ENCODE data around the gene CDT1.

CDT1 gene

GRCh38 chr16:88828711-88829110, 25.1 kb downstream of the CDT1 start:
- H4K20me1 ChIP-seq (ENCODE audit: insufficient read depth): no peaks in the 10 kb centered on the region
- H3K4me3 ChIP-seq (IDR thresholded peaks at IDR 0.05; ENCODE audit: insufficient read depth, low read depth, low read length): no peak overlapping the region
- no peaks in the 10 kb centered on the region for H3K27me3 ChIP-seq (ENCODE audit: insufficient read depth, low read depth)
- no peaks in the 10 kb centered on the region for H3K4me1 ChIP-seq (ENCODE audit: low read depth, poor library complexity, severe bottlenecking)
- no peak overlapping the region for H3K27ac ChIP-seq
- no peak overlapping the region for H2AFZ ChIP-seq (ENCODE audit: low read depth)
- no peak overlapping the region for H3K9ac ChIP-seq
- H3K36me3 ChIP-seq (ENCODE audit: insufficient read depth): no peaks in the 10 kb centered on the region
- H3K79me2 ChIP-seq (ENCODE audit: insufficient read depth, low read depth): no peaks in the 10 kb centered on the region
- no peak overlapping the region for H3K4me2 ChIP-seq
- TF ChIP-seq, protein P1, sequence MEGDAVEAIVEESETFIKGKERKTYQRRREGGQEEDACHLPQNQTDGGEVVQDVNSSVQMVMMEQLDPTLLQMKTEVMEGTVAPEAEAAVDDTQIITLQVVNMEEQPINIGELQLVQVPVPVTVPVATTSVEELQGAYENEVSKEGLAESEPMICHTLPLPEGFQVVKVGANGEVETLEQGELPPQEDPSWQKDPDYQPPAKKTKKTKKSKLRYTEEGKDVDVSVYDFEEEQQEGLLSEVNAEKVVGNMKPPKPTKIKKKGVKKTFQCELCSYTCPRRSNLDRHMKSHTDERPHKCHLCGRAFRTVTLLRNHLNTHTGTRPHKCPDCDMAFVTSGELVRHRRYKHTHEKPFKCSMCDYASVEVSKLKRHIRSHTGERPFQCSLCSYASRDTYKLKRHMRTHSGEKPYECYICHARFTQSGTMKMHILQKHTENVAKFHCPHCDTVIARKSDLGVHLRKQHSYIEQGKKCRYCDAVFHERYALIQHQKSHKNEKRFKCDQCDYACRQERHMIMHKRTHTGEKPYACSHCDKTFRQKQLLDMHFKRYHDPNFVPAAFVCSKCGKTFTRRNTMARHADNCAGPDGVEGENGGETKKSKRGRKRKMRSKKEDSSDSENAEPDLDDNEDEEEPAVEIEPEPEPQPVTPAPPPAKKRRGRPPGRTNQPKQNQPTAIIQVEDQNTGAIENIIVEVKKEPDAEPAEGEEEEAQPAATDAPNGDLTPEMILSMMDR (conservative IDR thresholded peaks at IDR 0.05; ENCODE audit: low read depth, low read length): no peak

GRCh38 chr16:88830258-88830657, 26.7 kb downstream of the CDT1 start:
- Histone ChIP-seq H3K9ac (no peak overlapping the region), H3K27ac (no peak overlapping the region), H2AFZ (ENCODE audit: low read depth) (no peak overlapping the region), H3K79me2 (ENCODE audit: insufficient read depth, low read depth) (no peaks in the 10 kb centered on the region), H3K4me2 (no peak overlapping the region), H3K36me3 (ENCODE audit: insufficient read depth) (no peaks in the 10 kb centered on the region), H3K27me3 (ENCODE audit: insufficient read depth, low read depth) (no peaks in the 10 kb centered on the region), H3K4me3 (IDR thresholded peaks at IDR 0.05; ENCODE audit: insufficient read depth, low read depth, low read length) (no peak overlapping the region), H3K4me1 (ENCODE audit: low read depth, poor library complexity, severe bottlenecking) (no peaks in the 10 kb centered on the region), H4K20me1 (ENCODE audit: insufficient read depth) (no peaks in the 10 kb centered on the region)
- TF ChIP-seq, protein P1 (conservative IDR thresholded peaks at IDR 0.05; ENCODE audit: low read depth, low read length): no peak

DNA sequence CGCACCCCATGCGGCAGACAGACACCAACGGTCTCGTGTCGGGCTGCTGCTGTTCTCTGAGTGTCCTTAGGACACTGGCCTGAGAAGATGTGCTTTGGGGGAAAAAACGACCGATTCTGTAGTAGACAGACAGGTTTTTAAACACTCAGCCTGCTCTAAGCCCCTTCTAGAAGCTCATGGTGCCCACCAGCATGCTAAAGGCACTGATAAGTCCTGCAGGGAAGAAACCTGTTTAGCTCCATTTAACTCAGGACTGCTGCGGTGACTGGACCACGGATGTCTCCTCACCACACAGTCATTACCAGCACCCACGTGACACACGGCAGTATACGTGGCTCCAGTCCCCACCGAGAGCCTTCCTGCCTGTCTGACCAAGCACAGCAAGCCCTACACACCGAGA, 27.2 kb downstream of the CDT1 start:
- Histone ChIP-seq H3K4me3 (IDR thresholded peaks at IDR 0.05; ENCODE audit: insufficient read depth, low read depth, low read length) (no peak overlapping the region), H3K36me3 (ENCODE audit: insufficient read depth) (no peaks in the 10 kb centered on the region), H4K20me1 (ENCODE audit: insufficient read depth) (no peaks in the 10 kb centered on the region), H3K79me2 (ENCODE audit: insufficient read depth, low read depth) (no peaks in the 10 kb centered on the region), H3K4me2 (no peak overlapping the region), H3K9ac (no peak overlapping the region), H3K27ac (no peak overlapping the region), H3K27me3 (ENCODE audit: insufficient read depth, low read depth) (no peaks in the 10 kb centered on the region), H3K4me1 (ENCODE audit: low read depth, poor library complexity, severe bottlenecking) (no peaks in the 10 kb centered on the region), H2AFZ (ENCODE audit: low read depth) (no peak overlapping the region)
- TF ChIP-seq, protein P1 (conservative IDR thresholded peaks at IDR 0.05; ENCODE audit: low read depth, low read length): no peak

DNA sequence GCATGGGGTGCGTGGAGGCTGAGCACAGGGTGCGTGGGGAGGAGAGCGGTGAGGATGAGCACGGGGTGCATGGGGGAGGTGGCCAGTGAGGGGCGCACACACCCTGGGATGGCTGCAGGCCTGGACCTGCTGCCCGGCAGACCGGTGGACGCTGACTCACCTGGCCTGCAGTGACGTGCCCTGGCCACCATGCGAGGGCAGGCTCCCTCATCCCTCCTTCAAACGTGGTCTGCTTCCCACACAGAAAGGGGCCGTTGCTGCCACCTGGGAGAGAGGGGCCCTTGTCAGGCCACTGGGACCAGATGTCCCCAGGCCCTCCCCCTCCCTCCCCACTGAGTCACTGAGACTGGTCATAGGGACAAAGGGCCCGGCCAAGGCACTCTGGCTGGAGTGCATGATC, 28.2 kb downstream of the CDT1 start:
- H3K27me3 ChIP-seq (ENCODE audit: insufficient read depth, low read depth): no peaks in the 10 kb centered on the region
- H3K36me3 ChIP-seq (ENCODE audit: insufficient read depth): no peaks in the 10 kb centered on the region
- H3K9ac ChIP-seq: no peak overlapping the region
- H3K4me1 ChIP-seq (ENCODE audit: low read depth, poor library complexity, severe bottlenecking): no peaks in the 10 kb centered on the region
- no peak overlapping the region for H3K27ac ChIP-seq
- no peak overlapping the region for H2AFZ ChIP-seq (ENCODE audit: low read depth)
- TF ChIP-seq, protein P1 (conservative IDR thresholded peaks at IDR 0.05; ENCODE audit: low read depth, low read length): no peak
- no peaks in the 10 kb centered on the region for H4K20me1 ChIP-seq (ENCODE audit: insufficient read depth)
- no peaks in the 10 kb centered on the region for H3K79me2 ChIP-seq (ENCODE audit: insufficient read depth, low read depth)
- H3K4me2 ChIP-seq: no peak overlapping the region
- H3K4me3 ChIP-seq (IDR thresholded peaks at IDR 0.05; ENCODE audit: insufficient read depth, low read depth, low read length): no peak overlapping the region
